ENCODE results near the gene KRT75.

DNA sequence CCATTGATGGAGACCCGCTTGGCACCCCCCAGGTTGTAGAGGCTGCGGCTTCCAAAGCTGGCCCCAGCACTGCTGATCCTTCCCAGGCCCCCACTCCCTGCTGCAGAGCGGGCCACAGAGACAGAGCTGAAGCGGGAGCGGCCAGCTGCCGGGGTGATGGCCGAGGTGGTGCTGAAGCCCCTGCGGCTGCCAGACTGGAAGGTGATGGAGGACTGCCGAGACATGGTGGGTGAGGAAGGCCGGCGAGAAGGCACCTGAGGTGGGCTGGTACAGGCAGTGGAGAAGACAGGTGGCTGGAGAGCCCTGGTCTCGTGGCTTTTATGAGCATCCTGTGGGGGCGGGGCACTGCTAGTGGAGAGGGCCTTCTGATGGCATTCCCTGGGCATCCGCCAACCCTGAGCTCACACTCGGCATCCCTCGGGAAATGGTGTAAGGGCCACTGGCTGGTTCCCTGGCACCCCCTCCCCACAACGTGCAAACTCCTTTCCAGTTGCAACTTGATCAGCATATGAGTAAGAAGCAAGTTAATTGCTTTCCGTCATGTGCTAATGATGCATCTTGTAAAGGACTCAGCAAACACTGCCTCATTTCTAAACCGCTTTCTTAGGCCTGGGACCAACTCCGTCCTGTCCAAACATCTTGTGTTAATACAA is at the start of gene KRT75:
- TF ChIP-seq POLR2A (IDR thresholded peaks at IDR 0.05; ENCODE audit: low read depth, low read length) (no peak), TAF1 (IDR thresholded peaks at IDR 0.05; ENCODE audit: low read depth, low read length) (no peak), SPI1 (IDR thresholded peaks at IDR 0.05; ENCODE audit: low read depth, low read length) (no peak), POLR2AphosphoS5 (IDR thresholded peaks at IDR 0.05; ENCODE audit: low read depth, low read length) (no peak)

Measured in GM12891 (cell line).